PC-9 (cell line): Measurements from ENCODE around the gene UBA1.

ENCODE experiments used
- CTCF ChIP-seq: fragments of 200-600 bp; sonication (generic); conservative IDR thresholded peaks from 2 replicates; pipeline ENCODE4 v1.6.1; 2017; ENCODE audit warnings: mixed run types, antibody characterized with exemption, mild to moderate bottlenecking, moderate library complexity
- EZH2 ChIP-seq: fragments of 200-600 bp; sonication (generic); IDR thresholded peaks from 2 replicates; pipeline ENCODE4 v1.8.0; 2017; ENCODE audit warnings: antibody characterized with exemption, low read depth

GRCh38 chrX:47179928-47180255, 13.7 kb upstream of the UBA1 start:
- no peak for TF ChIP-seq CTCF
- TF ChIP-seq EZH2, result no peak
